GM23338 (cell line): ENCODE data around the gene PDE6C. TPM values are rescaled to one million over a fixed set of nuclear protein-coding genes. Genes with fewer than 3 reads are reported as not detected.

Experiments
- ATAC-seq: fragments of 200-7000 bp; cut with Tn5 transposase; 3 replicates; pipeline ENCODE4 v1.9.1; 2020
- DNase-seq: peaks from one replicate; pipeline ENCODE4 v3.0.0-alpha.2; 2015; ENCODE audit warnings: low spot score
- H2AFZ ChIP-seq: fragments of 200-600 bp; sonication (generic); 2 replicates; pipeline ENCODE4 v1.8.0; 2016; ENCODE audit warnings: antibody characterized with exemption, mild to moderate bottlenecking, moderate library complexity
- H3F3A ChIP-seq: fragments of 200-600 bp; sonication (generic); replicated peaks from 2 replicates; pipeline ENCODE4 v1.8.0; 2017; ENCODE audit warnings: antibody characterized with exemption, mixed run types, low read depth
- H3K27ac ChIP-seq: fragments of 200-600 bp; sonication (generic); 2 replicates; pipeline ENCODE4 v1.6.1; 2016; ENCODE audit warnings: low read depth
- H3K27me3 ChIP-seq: fragments of 200-600 bp; sonication (generic); 2 replicates; pipeline ENCODE4 v1.8.0; 2016; ENCODE audit warnings: mild to moderate bottlenecking, mixed run types, moderate library complexity; ENCODE audit not compliant: insufficient read depth
- H3K36me3 ChIP-seq: fragments of 200-600 bp; sonication (generic); 2 replicates; pipeline ENCODE4 v1.8.0; 2016; ENCODE audit warnings: mild to moderate bottlenecking; ENCODE audit not compliant: insufficient read depth
- H3K4me1 ChIP-seq: fragments of 200-600 bp; sonication (generic); 2 replicates; pipeline ENCODE4 v1.8.0; 2016; ENCODE audit warnings: mild to moderate bottlenecking, moderate library complexity; ENCODE audit not compliant: insufficient read depth
- H3K4me2 ChIP-seq: fragments of 200-600 bp; sonication (generic); 2 replicates; pipeline ENCODE4 v1.7.1; 2017; ENCODE audit warnings: mixed run types
- H3K4me3 ChIP-seq: fragments of 200-600 bp; sonication (generic); 2 replicates; pipeline ENCODE4 v1.6.1; 2016; ENCODE audit warnings: mixed run types
- H3K79me2 ChIP-seq: fragments of 200-600 bp; sonication (generic); replicated peaks from 2 replicates; pipeline ENCODE4 v1.8.0; 2017; ENCODE audit warnings: mild to moderate bottlenecking; ENCODE audit not compliant: insufficient read depth
- H3K9me2 ChIP-seq: fragments of 200-600 bp; sonication (generic); 2 replicates; pipeline ENCODE4 v1.8.0; 2017; ENCODE audit not compliant: insufficient read depth
- H4K20me1 ChIP-seq: fragments of 200-600 bp; sonication (generic); replicated peaks from 2 replicates; pipeline ENCODE4 v1.8.0; 2017; ENCODE audit warnings: mild to moderate bottlenecking; ENCODE audit not compliant: insufficient read depth
- H3K27ac Mint-ChIP-seq: 2 replicates; pipeline ENCODE4 v1.8.0; 2020; ENCODE audit warnings: inconsistent platforms, mild to moderate bottlenecking, moderate library complexity, mixed read lengths
- H3K27me3 Mint-ChIP-seq: 3 replicates; pipeline ENCODE4 v1.8.0; 2022; ENCODE audit warnings: low read depth, mild to moderate bottlenecking, moderate library complexity, mixed read lengths, inconsistent platforms; ENCODE audit not compliant: insufficient read depth, poor library complexity
- H3K36me3 Mint-ChIP-seq: 3 replicates; pipeline ENCODE4 v1.8.0; 2021; ENCODE audit warnings: low read depth, mild to moderate bottlenecking, inconsistent platforms, moderate library complexity, mixed read lengths
- H3K4me1 Mint-ChIP-seq: 3 replicates; pipeline ENCODE4 v1.8.0; 2020; ENCODE audit warnings: mild to moderate bottlenecking, inconsistent platforms, mixed read lengths
- H3K4me3 Mint-ChIP-seq: 3 replicates; pipeline ENCODE4 v1.8.0; 2021; ENCODE audit warnings: moderate library complexity, mild to moderate bottlenecking, inconsistent platforms, mixed read lengths
- H3K9me3 Mint-ChIP-seq: 3 replicates; pipeline ENCODE4 v1.8.0; 2020; ENCODE audit warnings: moderate library complexity, mild to moderate bottlenecking, inconsistent platforms, mixed read lengths
- CREB1 ChIP-seq: fragments of 250-450 bp; sonication (Bioruptor Pico); IDR thresholded peaks from 2 replicates; pipeline ENCODE4 v1.5.0; 2020; ENCODE audit warnings: low read depth, mild to moderate bottlenecking, moderate library complexity
- CTCF ChIP-seq, 2 experiments: fragments of 200-600 bp in 1 of 2; sonication (generic) in 1 of 2; conservative IDR thresholded peaks; 2 replicates each; pipeline versions ENCODE4 v1.5.1 to v1.6.1; 2016 to 2017; ENCODE audit warnings: antibody characterized with exemption in 2 of 2, low read depth in 2 of 2, mild to moderate bottlenecking in 2 of 2, moderate library complexity in 1 of 2
- ETS1 ChIP-seq: IDR thresholded peaks from 2 replicates; pipeline ENCODE4 v1.6.1; 2016; ENCODE audit warnings: antibody characterized with exemption
- EZH2 ChIP-seq: fragments of 200-600 bp; sonication (generic); IDR thresholded peaks from one replicate; pipeline ENCODE4 v1.8.0; 2017; ENCODE audit warnings: antibody characterized with exemption, mild to moderate bottlenecking, low read depth; ENCODE audit not compliant: unreplicated experiment
- EZH2phosphoT487 ChIP-seq: fragments of 200-600 bp; sonication (generic); IDR thresholded peaks from one replicate; pipeline ENCODE4 v1.8.1; 2018; ENCODE audit warnings: antibody characterized with exemption; ENCODE audit not compliant: unreplicated experiment
- JUNB ChIP-seq: IDR thresholded peaks from one replicate; pipeline ENCODE4 v1.6.1; 2016; ENCODE audit warnings: antibody characterized with exemption; ENCODE audit not compliant: unreplicated experiment
- NANOG ChIP-seq: IDR thresholded peaks from 2 replicates; pipeline ENCODE4 v1.6.1; 2016; ENCODE audit warnings: antibody characterized with exemption, borderline replicate concordance
- POLR2AphosphoS5 ChIP-seq: IDR thresholded peaks from 2 replicates; pipeline ENCODE4 v1.6.1; 2016; ENCODE audit warnings: antibody characterized with exemption, low read depth
- REST ChIP-seq: IDR thresholded peaks from one replicate; pipeline ENCODE4 v1.6.1; 2018; ENCODE audit warnings: antibody characterized with exemption; ENCODE audit not compliant: unreplicated experiment
- STAT1 ChIP-seq: IDR thresholded peaks from one replicate; pipeline ENCODE4 v1.6.1; 2016; ENCODE audit warnings: antibody characterized with exemption; ENCODE audit not compliant: unreplicated experiment
- ZNF114 ChIP-seq: fragments of 250-450 bp; sonication (Bioruptor Pico); IDR thresholded peaks from 2 replicates; pipeline ENCODE4 v1.5.0; 2020; ENCODE audit warnings: mild to moderate bottlenecking, moderate library complexity
- ZNF331 ChIP-seq: fragments of 250-450 bp; sonication (Bioruptor Pico); IDR thresholded peaks from 2 replicates; pipeline ENCODE4 v1.5.0; 2020; ENCODE audit warnings: low read depth, mild to moderate bottlenecking, moderate library complexity
- ZNF462 ChIP-seq: fragments of 250-450 bp; sonication (Bioruptor Pico); IDR thresholded peaks from 2 replicates; pipeline ENCODE4 v1.5.0; 2020; ENCODE audit warnings: mild to moderate bottlenecking, moderate library complexity
- polyA plus RNA-seq: library from polyadenylated mRNA; unstranded; fragments of >200 nt; fragmentation: Nextera tagmentation; extraction: Ambion mirVana; gene quantifications from 2 replicates; pipeline ENCODE4 v1.2.1, GENCODE V29; 2016
- total RNA-seq: library from RNA; depleted of rRNA; stranded (reverse); fragments of >200 nt; shearing (Covaris generic); gene quantifications from 2 replicates; pipeline ENCODE4 v1.2.3, GENCODE V29; 2014

PDE6C gene
- total and polyA plus RNA-seq, 2 experiments from 2014 or later: 0.06 TPM; not detected in 1

GRCh38 chr10:93615576-93616235 lies 3.4 kb downstream of the PDE6C start:
- Histone ChIP-seq H2AFZ (no peak overlapping the region), H3K4me1 (no peaks in the 10 kb centered on the region; the same call in 1 of the 2 replicates), H3K9me2 (no peaks in the 10 kb centered on the region), H3F3A (no peaks in the 10 kb centered on the region), H3K79me2 (no peaks in the 10 kb centered on the region), H4K20me1 (no peaks in the 10 kb centered on the region), H3K36me3 (no peaks in the 10 kb centered on the region), H3K4me2 (no peak overlapping the region), H3K4me3 (no peak overlapping the region), H3K27ac (no peak overlapping the region), H3K27me3 (no peaks in the 10 kb centered on the region)
- Mint-ChIP-seq H3K4me3 (no peak overlapping the region), H3K27me3 (peaks cover 2% of the 10 kb centered on the region), H3K4me1 (peaks cover 11% of the 10 kb centered on the region), H3K36me3 (no peaks in the 10 kb centered on the region), H3K27ac (no peak overlapping the region), H3K9me3 (no peaks in the 10 kb centered on the region)
- DNase-seq: no peak
- ATAC-seq: no peak
- no peak for TF ChIP-seq STAT1
- no peak for TF ChIP-seq ZNF331
- no peak for TF ChIP-seq CTCF (conservative IDR thresholded peaks at IDR 0.05; ENCODE audit: low read depth in 2 of 2)
- no peak for TF ChIP-seq REST
- no peak for TF ChIP-seq POLR2AphosphoS5
- TF ChIP-seq ZNF114 (CRISPR knock-in tag): no peak
- no peak for TF ChIP-seq CREB1 (CRISPR knock-in tag)
- TF ChIP-seq ZNF462: no peak
- TF ChIP-seq ETS1: no peak
- no peak for TF ChIP-seq JUNB
- no peak for TF ChIP-seq EZH2
- no peak for TF ChIP-seq EZH2phosphoT487
- no peak for TF ChIP-seq NANOG
